DND-41 (cell line): ENCODE data around the gene EXOC3.

Experiments used
- EZH2 ChIP-seq: IDR thresholded peaks from 3 replicates; pipeline ENCODE4 v1.6.1; 2012; ENCODE audit warnings: borderline replicate concordance, low read depth, mild to moderate bottlenecking, moderate library complexity, low read length, inconsistent platforms; ENCODE audit not compliant: severe bottlenecking
- TF ChIP-seq, protein P1 (sequence below): IDR thresholded peaks from 2 replicates; pipeline ENCODE4 v1.5.1; 2012; ENCODE audit warnings: borderline replicate concordance, low read length, moderate library complexity, mild to moderate bottlenecking; ENCODE audit not compliant: poor library complexity, severe bottlenecking; ENCODE audit errors: extremely low read depth

GRCh38 chr5:490116-491106 is 47.4 kb downstream of the EXOC3 start:
- TF ChIP-seq, protein P1, sequence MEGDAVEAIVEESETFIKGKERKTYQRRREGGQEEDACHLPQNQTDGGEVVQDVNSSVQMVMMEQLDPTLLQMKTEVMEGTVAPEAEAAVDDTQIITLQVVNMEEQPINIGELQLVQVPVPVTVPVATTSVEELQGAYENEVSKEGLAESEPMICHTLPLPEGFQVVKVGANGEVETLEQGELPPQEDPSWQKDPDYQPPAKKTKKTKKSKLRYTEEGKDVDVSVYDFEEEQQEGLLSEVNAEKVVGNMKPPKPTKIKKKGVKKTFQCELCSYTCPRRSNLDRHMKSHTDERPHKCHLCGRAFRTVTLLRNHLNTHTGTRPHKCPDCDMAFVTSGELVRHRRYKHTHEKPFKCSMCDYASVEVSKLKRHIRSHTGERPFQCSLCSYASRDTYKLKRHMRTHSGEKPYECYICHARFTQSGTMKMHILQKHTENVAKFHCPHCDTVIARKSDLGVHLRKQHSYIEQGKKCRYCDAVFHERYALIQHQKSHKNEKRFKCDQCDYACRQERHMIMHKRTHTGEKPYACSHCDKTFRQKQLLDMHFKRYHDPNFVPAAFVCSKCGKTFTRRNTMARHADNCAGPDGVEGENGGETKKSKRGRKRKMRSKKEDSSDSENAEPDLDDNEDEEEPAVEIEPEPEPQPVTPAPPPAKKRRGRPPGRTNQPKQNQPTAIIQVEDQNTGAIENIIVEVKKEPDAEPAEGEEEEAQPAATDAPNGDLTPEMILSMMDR: no peak
- TF ChIP-seq EZH2: no peak
